GM15510 (cell line): ENCODE measurements around the gene PPP6R2.

Source experiments
- POLR2A ChIP-seq: IDR thresholded peaks from 3 replicates; pipeline ENCODE4 v1.6.1; 2011; ENCODE audit warnings: borderline replicate concordance; ENCODE audit not compliant: insufficient read length; ENCODE audit errors: extremely low read depth

The PPP6R2 gene

GRCh38 chr22:50419116-50419515 is 76.0 kb downstream of the PPP6R2 start:
- TF ChIP-seq POLR2A, result no peak

- TF ChIP-seq POLR2A, result no peak
Observed at GRCh38 chr22:50420015-50420414, 76.9 kb downstream of the PPP6R2 start.

- no peak for TF ChIP-seq POLR2A
Observed at GRCh38 chr22:50420581-50420980, 77.5 kb downstream of the PPP6R2 start.

- TF ChIP-seq POLR2A, result no peak
Observed at GRCh38 chr22:50422046-50422445, 78.9 kb downstream of the PPP6R2 start.

DNA sequence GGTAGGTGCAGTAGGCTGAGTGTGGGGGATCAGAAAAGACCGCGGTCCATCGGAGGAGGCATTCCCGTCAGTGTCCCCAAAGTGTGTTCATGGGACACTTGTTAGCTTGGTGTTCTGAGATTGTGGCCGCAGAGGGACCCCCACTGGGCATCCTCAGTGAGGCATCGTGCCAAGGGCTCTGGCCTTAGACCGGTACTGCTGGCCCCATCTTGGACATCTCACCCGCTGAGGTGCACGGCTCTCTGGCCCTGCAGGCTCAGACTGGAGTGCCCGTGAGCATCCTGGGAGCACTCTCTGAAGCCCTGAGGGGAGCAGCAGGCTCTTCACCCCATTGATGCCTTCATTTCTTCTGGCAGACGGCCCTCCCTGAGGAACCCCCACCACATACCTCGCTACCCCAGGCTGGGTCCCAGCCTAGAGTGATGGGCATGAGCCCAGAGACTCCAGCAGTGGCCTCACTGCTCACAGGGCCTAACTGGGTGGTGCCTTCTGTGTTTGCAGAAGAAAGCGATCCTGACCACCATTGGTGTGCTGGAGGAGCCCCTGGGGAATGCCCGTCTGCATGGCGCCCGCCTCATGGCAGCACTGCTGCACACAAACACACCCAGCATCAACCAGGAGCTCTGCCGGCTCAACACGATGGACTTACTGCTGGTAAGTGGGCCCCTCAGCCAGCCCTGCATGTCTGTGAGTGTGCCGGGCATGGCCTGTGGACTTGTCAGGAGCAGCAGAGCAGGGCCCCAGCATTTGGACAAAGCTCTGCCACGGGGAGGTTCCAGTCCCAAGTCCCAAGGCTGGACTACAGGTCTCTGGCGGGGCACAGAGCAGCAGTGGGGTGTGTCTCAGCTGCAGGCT is 80.1 kb downstream of the PPP6R2 start:
- TF ChIP-seq POLR2A, result no peak

DNA sequence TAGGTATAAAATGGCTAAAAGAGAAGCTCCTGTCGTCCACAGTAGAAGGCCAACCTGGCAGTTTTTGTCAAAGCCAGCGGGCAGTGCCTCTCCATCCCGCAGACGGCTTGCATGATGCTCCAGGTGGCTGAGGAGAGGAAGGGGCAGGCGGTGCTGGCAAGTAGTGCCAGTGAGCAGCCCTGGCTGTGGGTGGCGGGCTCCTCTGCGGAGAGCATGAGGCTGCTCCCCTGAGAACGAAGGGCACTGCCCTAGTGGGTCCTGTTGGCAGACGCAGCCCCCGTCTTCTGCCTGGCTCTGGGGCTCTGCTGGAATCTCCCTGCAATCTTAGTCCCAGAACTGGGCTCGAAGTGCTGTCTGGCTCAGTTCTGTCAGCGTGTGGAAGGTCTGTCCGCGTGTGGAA is 80.8 kb downstream of the PPP6R2 start:
- TF ChIP-seq POLR2A, result no peak

GRCh38 chr22:50425179-50425916 is 82.2 kb downstream of the PPP6R2 start:
- no peak for TF ChIP-seq POLR2A

GRCh38 chr22:50432131-50432876 is 89.2 kb downstream of the PPP6R2 start:
- TF ChIP-seq POLR2A, result no peak

DNA sequence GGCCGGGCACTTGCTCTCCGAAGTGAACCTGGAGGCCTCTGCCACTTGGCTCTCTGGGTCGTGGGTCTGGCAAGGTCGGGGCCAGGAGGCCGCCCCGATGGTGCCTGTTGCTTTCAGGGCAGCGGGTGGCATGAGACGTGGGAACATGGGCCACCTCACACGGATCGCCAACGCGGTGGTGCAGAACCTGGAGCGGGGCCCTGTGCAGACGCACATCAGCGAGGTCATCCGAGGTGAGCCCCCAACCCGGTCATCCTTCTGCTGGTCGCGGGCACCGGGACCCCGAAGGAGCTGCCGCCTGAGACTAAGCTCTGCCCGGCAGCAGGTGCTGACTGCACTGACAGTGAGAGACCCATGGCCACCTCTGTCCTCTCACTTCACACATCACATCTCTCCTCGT is 91.7 kb downstream of the PPP6R2 start:
- no peak for TF ChIP-seq POLR2A

GRCh38 chr22:50435291-50436014 is 92.3 kb downstream of the PPP6R2 start:
- no peak for TF ChIP-seq POLR2A

DNA sequence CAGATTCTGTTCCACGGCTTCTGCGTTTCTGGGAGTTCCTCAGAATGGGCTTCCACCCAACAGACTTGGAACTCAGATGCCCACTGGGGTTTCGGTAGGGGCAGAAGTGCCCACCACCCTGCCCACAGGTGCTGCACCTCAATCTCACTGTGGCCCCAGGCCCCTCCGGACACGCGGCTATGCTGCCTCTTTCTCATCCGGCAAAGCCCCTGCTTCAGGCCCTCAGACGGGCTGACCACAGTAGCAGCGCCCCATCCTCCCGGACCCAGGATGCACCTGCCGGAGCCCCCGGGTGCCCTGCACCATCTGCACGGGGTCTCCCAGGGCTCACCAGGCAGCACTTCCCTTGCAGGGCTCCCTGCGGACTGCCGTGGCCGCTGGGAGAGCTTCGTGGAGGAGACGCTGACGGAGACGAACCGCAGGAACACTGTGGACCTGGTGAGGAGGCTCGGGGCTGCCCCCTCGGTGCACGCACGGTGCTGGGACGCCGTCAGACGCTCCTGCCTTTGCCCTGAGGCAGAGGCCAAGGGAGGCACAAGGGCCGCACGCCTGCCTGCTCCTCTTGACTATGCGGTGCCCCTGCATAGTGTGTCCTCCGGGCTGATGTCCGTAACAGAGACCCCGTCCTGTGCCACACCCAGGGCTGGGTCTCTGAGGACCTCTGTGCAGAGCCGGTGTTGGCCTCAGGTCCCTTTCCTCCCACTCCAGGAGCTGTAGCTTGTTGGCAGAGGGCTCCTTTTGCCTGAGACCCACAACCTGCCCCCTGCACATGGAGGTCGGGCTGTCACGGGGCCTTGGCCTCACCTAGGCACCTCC is 93.1 kb downstream of the PPP6R2 start:
- no peak for TF ChIP-seq POLR2A

GRCh38 chr22:50436841-50437341 is 93.8 kb downstream of the PPP6R2 start:
- TF ChIP-seq POLR2A, result no peak

- no peak for TF ChIP-seq POLR2A
Observed at GRCh38 chr22:50437511-50438304, 94.6 kb downstream of the PPP6R2 start.
